KMS-11 (cell line): Measurements from ENCODE around the gene USP17L15.
"Not testable (repeated sequence)": the region's sequence is repeated elsewhere in the genome, so short reads cannot be mapped to it uniquely, and the experiment has no call there.

ENCODE experiments used
- H2AFZ ChIP-seq: fragments of 200-600 bp; sonication (generic); 2 replicates; pipeline ENCODE4 v1.6.1; 2016; ENCODE audit warnings: antibody characterized with exemption, mixed run types, low read depth
- H3K27ac ChIP-seq: fragments of 200-600 bp; sonication (generic); 2 replicates; pipeline ENCODE4 v1.6.1; 2016; ENCODE audit warnings: mild to moderate bottlenecking, mixed run types
- H3K27me3 ChIP-seq: fragments of 200-600 bp; sonication (generic); 2 replicates; pipeline ENCODE4 v1.6.1; 2017; ENCODE audit warnings: mild to moderate bottlenecking, low read depth, mixed run types, moderate library complexity; ENCODE audit not compliant: insufficient read depth
- H3K36me3 ChIP-seq: fragments of 200-600 bp; sonication (generic); 2 replicates; pipeline ENCODE4 v1.6.1; 2017; ENCODE audit warnings: mild to moderate bottlenecking, mixed run types; ENCODE audit not compliant: insufficient read depth
- H3K4me1 ChIP-seq: fragments of 200-600 bp; sonication (generic); 2 replicates; pipeline ENCODE4 v1.6.1; 2016; ENCODE audit warnings: mild to moderate bottlenecking, low read depth, mixed run types; ENCODE audit not compliant: poor library complexity, severe bottlenecking
- H3K4me2 ChIP-seq: fragments of 200-600 bp; sonication (generic); 2 replicates; pipeline ENCODE4 v1.7.0; 2016; ENCODE audit warnings: mild to moderate bottlenecking, mixed run types
- H3K4me3 ChIP-seq: fragments of 200-600 bp; sonication (generic); IDR thresholded peaks from 2 replicates; pipeline ENCODE4 v1.6.1; 2017; ENCODE audit warnings: low read depth, low read length, mixed read lengths; ENCODE audit not compliant: insufficient read depth
- H3K79me2 ChIP-seq: fragments of 200-600 bp; sonication (generic); 2 replicates; pipeline ENCODE4 v1.6.1; 2016; ENCODE audit warnings: low read depth, mixed run types; ENCODE audit not compliant: insufficient read depth
- H3K9ac ChIP-seq: fragments of 200-600 bp; sonication (generic); 2 replicates; pipeline ENCODE4 v1.6.1; 2016; ENCODE audit warnings: mild to moderate bottlenecking, mixed run types
- H4K20me1 ChIP-seq: fragments of 200-600 bp; sonication (generic); 2 replicates; pipeline ENCODE4 v1.6.1; 2016; ENCODE audit warnings: mild to moderate bottlenecking, mixed run types; ENCODE audit not compliant: insufficient read depth

Gene USP17L15

GRCh38 chr4:9247953-9248680 is 13.9 kb downstream of the USP17L15 start, which contains the start of gene USP17L18:
USP17L18 (plus strand) TSS chr4:9248630; CDS start chr4:9248630, 0 bp downstream.
- H3K79me2 ChIP-seq, H3K36me3 ChIP-seq, H3K4me3 ChIP-seq, H3K27ac ChIP-seq, H2AFZ ChIP-seq, H3K9ac ChIP-seq, H3K4me1 ChIP-seq, H3K4me2 ChIP-seq, H4K20me1 ChIP-seq, H3K27me3 ChIP-seq: not testable (repeated sequence)

- not testable (repeated sequence) for H3K27ac ChIP-seq, H3K36me3 ChIP-seq, H2AFZ ChIP-seq, H3K27me3 ChIP-seq, H3K4me2 ChIP-seq, H4K20me1 ChIP-seq, H3K4me3 ChIP-seq, H3K4me1 ChIP-seq, H3K9ac ChIP-seq, H3K79me2 ChIP-seq
Measured at GRCh38 chr4:9253078-9253477, 18.9 kb downstream of the USP17L15 start, which contains the start of gene USP17L19. USP17L19 (plus strand) TSS chr4:9253378; CDS start chr4:9253378, 0 bp downstream.

GRCh38 chr4:9257824-9258223 is 23.6 kb downstream of the USP17L15 start, which contains the start of gene USP17L20:
USP17L20 (plus strand) TSS chr4:9258124; CDS start chr4:9258124, 0 bp downstream.
- H3K4me1 ChIP-seq, H4K20me1 ChIP-seq, H3K9ac ChIP-seq, H3K27ac ChIP-seq, H3K79me2 ChIP-seq, H3K4me3 ChIP-seq, H3K36me3 ChIP-seq, H2AFZ ChIP-seq, H3K4me2 ChIP-seq, H3K27me3 ChIP-seq: not testable (repeated sequence)

GRCh38 chr4:9262572-9262971 is 28.4 kb downstream of the USP17L15 start, which contains the start of gene USP17L21:
USP17L21 (plus strand) TSS chr4:9262872; CDS start chr4:9262872, 0 bp downstream.
- not testable (repeated sequence) for H3K79me2 ChIP-seq, H2AFZ ChIP-seq, H3K4me3 ChIP-seq, H3K27ac ChIP-seq, H3K27me3 ChIP-seq, H3K4me2 ChIP-seq, H4K20me1 ChIP-seq, H3K9ac ChIP-seq, H3K4me1 ChIP-seq, H3K36me3 ChIP-seq

- not testable (repeated sequence) for H3K9ac ChIP-seq, H3K27me3 ChIP-seq, H3K4me1 ChIP-seq, H3K36me3 ChIP-seq, H3K79me2 ChIP-seq, H2AFZ ChIP-seq, H4K20me1 ChIP-seq, H3K4me3 ChIP-seq, H3K27ac ChIP-seq, H3K4me2 ChIP-seq
Measured at GRCh38 chr4:9267319-9267718, 33.1 kb downstream of the USP17L15 start, which contains the start of gene USP17L22. USP17L22 (plus strand) TSS chr4:9267619; CDS start chr4:9267619, 0 bp downstream.

GRCh38 chr4:9271719-9272118 is 37.5 kb downstream of the USP17L15 start:
- not testable (repeated sequence) for H3K79me2 ChIP-seq, H4K20me1 ChIP-seq, H3K9ac ChIP-seq, H3K27me3 ChIP-seq, H3K4me1 ChIP-seq, H2AFZ ChIP-seq, H3K4me2 ChIP-seq, H3K27ac ChIP-seq, H3K36me3 ChIP-seq, H3K4me3 ChIP-seq
